HG02973 (cell line): ENCODE data around the gene CHRNA1.
A peak's percentile ranks its signal among the peaks of the same experiment; 100 is the strongest.

Experiments
- ATAC-seq: cut with Tn5 transposase; IDR thresholded peaks from one replicate; pipeline ENCODE4 v1.9.1; 2021; ENCODE audit warnings: moderate library complexity; ENCODE audit not compliant: unreplicated experiment

CHRNA1 gene

GRCh38 chr2:174764280-174765255, at the start of gene CHRNA1:
Gene CHRNA1 (minus strand): TSS chr2:174764472. CDS start chr2:174764394, 78 bp downstream.
- peak; percentile 61 for ATAC-seq

GRCh38 chr2:174812037-174812436, 47.8 kb upstream of the CHRNA1 start:
- ATAC-seq: no peak

GRCh38 chr2:174807931-174808330, 43.7 kb upstream of the CHRNA1 start:
- ATAC-seq: no peak

GRCh38 chr2:174805803-174806202, 41.5 kb upstream of the CHRNA1 start:
- no peak for ATAC-seq

- no peak for ATAC-seq
Measured at GRCh38 chr2:174802459-174802858, 38.2 kb upstream of the CHRNA1 start.

GRCh38 chr2:174800436-174801205, 36.3 kb upstream of the CHRNA1 start:
- ATAC-seq: no peak

GRCh38 chr2:174798801-174799200, 34.5 kb upstream of the CHRNA1 start:
- no peak for ATAC-seq

- ATAC-seq: no peak
Measured at GRCh38 chr2:174797781-174798276, 33.6 kb upstream of the CHRNA1 start.

DNA sequence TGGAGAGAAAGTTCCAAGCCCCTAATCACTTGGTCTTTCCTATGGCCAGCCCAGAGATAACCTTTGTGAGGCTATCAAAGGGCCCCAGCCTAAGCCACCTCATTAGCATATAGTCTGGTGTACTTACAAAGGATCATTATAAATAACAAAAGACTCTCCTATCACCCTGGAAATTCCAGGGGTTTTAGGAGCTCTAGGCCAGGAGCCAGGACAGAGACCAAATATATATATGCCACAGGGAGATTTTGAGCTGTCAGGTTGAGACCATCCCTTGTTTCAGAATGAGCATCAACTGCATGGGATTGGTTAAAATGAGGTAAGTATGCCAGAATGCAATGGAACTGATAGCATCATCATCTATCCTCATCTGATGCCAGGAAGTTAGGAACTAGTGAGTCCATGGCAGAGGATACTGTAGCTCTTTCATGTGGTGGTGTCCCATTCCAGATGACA, 32.1 kb upstream of the CHRNA1 start:
- ATAC-seq: no peak

GRCh38 chr2:174794851-174795374, 30.6 kb upstream of the CHRNA1 start:
- ATAC-seq: no peak

- ATAC-seq: no peak
Measured at GRCh38 chr2:174792309-174793025, 28.2 kb upstream of the CHRNA1 start.

DNA sequence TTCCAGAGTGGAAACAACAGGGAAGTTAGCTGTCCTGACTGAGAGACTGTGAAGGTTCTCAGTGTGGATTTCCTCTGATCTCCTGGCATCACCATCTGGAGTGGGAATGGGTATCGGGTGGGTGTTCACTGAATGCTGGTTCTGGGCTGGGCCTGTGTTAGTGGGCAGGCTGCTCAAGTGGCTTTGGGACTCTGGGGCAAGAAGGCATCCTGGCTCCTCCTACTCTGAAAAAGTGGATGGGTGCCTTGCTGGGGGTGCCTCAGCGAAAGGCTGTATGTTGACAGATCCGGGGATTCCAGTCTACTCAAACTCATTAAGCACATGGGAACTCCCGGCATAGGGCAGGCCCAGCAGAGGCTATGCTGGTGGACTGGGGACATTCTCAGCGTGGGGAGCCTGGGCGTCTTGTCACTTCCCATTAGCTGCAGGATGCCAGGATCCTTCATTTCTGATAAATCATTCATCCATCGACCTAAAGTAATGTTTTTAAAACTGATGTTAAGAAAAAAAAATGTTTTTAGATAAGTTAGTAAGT, 27.5 kb upstream of the CHRNA1 start:
- no peak for ATAC-seq

- ATAC-seq: no peak
Measured at GRCh38 chr2:174791020-174791419, 26.7 kb upstream of the CHRNA1 start.

DNA sequence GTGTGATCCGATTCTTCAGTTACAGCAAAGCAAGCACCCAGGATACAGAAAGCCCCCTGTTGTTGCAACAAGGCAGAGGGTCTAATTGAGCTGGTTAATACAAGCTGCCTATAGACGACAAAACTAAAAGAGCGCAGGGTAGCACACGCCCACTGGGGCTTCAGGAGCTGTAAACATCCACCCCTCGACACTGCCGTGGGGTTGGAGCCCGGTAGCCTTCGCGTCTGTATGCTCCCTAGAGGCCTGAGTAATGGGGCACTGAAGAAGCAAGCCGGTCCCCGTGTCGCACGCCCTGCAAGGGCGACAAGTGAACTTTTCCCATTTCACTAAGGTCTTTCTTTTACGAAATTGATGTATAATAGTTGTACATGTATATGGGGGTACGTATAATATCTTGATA, 24.7 kb upstream of the CHRNA1 start:
- no peak for ATAC-seq

- no peak for ATAC-seq
Measured at GRCh38 chr2:174788291-174788929, 24.1 kb upstream of the CHRNA1 start.

DNA sequence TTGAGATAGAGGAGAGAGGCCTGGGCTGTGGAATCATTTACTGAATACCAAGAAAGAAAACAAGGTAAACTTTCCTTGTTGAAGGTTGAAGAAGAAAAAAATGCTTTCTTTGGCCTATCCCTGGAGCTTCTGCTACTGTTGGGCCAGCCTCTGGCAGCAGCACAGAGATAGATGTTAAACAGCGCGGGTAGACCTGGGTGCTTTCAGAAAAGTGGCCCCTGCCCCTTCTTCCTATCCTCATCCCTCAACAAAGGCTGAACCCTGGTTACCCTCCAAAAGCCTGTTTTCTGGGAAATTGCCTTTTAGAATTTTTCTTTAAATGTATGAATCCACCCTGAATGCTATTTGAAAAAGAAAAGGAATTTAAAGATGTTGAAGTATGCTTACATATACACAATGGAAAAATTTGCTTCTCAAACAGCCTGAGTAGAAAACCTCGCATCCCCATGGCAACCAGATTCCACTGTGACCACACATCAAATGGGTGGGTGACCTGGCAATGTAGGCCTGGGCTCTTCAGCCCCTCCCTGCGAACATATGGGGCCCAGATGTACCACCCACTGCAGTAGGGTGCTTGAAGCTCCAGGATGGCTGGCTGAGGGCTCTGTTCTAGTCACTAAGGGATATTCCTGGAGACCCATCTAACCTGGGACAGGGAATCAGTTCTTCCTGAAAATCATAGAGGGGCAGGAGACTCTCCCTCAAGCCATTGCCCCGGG, 23.4 kb upstream of the CHRNA1 start:
- no peak for ATAC-seq

DNA sequence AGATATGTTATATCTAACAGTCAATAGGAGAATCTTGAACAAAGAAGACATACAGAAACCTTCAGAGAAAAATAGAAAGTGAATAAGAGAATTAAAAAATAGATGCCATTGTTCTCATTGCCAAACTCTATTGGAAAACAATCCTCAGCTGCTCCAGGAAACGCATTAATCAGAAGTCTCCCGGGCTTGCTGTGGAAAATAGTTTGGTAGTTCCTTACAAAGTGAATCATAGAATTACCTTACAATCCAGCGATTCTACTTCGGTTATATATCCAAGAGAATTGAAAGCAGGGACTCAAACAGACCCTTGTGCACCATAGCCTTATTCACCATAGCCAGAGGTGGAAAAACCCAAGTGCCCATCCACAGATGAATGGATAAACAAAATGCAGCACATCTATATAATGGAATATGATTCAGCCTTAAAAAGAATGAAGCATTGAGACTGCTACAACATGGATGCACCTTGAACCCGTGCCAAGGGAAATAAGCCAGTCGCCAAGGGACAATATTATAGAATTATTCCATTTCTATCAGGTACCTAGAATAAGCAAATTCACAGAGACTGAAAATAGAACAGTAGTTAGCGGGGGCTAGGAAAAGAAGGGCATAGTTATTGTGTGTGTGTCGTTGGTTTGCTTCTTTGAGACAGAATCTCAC, 21.9 kb upstream of the CHRNA1 start:
- ATAC-seq: no peak

DNA sequence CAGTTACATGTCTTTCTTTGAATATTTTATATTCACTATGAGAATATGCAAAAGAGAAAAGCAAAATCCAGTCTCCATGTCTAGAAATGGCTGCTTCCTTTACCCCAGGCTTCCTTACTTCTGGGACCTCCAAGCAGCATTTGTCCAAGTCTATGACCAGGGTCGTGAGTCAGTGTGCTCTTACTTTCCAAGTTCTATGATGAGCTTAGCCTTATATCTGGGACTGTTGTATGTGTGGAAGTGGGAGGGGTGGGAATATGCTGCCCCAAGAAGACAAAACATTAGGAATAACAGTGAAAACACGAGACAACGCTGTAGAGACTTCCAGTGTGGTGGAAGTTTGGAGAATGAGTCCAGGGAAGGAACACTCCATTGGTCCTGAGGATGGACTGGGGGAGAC, 21.2 kb upstream of the CHRNA1 start:
- ATAC-seq: no peak

DNA sequence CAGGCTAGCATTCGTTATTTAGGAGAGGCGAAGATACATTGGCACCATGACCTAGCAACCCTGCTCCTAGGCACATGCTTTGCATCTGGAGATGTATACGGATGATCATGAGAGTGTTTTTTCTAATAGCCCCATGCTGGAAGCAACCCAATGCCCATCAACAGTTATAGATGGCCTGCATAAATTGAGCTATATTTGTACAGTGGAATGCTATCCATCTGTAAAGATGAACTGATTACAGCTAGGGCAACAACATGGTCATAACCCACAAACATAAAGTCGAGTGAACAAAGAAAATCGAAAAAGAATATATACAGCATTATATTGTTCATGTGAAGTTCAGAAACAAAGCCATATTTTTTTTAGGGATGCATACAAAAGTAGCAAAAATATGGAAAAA, 20.6 kb upstream of the CHRNA1 start:
- ATAC-seq: no peak
